SU-DHL-6 (cell line): ENCODE measurements around the gene LRFN2.

Experiments
- CTCF ChIP-seq: fragments of 200-600 bp; sonication (generic); IDR thresholded peaks from one replicate; pipeline ENCODE4 v1.5.1; 2017; ENCODE audit warnings: antibody characterized with exemption, mild to moderate bottlenecking, low read length, moderate library complexity; ENCODE audit not compliant: insufficient read depth, poor library complexity, severe bottlenecking
- EZH2phosphoT487 ChIP-seq: fragments of 200-600 bp; sonication (generic), shearing (Covaris generic); conservative IDR thresholded peaks from 2 replicates; pipeline ENCODE4 v1.6.1; 2018; ENCODE audit warnings: mild to moderate bottlenecking, antibody characterized with exemption, low read length, moderate library complexity, mixed read lengths

GRCh38 chr6:40623178-40623577 is 36.0 kb upstream of the LRFN2 start:
- TF ChIP-seq CTCF (no peak), EZH2phosphoT487 (no peak)
